Esophagus muscularis mucosa (tissue), 4 donors: Measurements from ENCODE around the gene MBTPS1. TPM values are rescaled to one million over a fixed set of nuclear protein-coding genes. Genes with fewer than 3 reads are reported as not detected.

Experiments used
- DNase-seq: peaks from one replicate; pipeline ENCODE4 v3.0.0-alpha.2; 2017; ENCODE audit errors: extremely low spot score
- H3K27ac ChIP-seq, 4 donors: fragments of 200-600 bp; sonication (generic); replicated peaks in 1 of 4; 1 replicate in 3 of 4; 2 replicates in 1 of 4; pipeline ENCODE4 v1.5.1; 2016 to 2019; ENCODE audit warnings: mild to moderate bottlenecking in 1 of 4
- H3K27me3 ChIP-seq, 4 donors: fragments of 200-600 bp; sonication (generic); one replicate each; pipeline versions ENCODE4 v1.5.1 to v1.6.0; 2016 to 2019
- H3K36me3 ChIP-seq, 4 donors: fragments of 200-600 bp; sonication (generic); one replicate each; pipeline ENCODE4 v1.5.1; 2016 to 2019
- H3K4me1 ChIP-seq, 4 donors: fragments of 200-600 bp; sonication (generic); one replicate each; pipeline ENCODE4 v1.5.1; 2016 to 2019
- H3K4me3 ChIP-seq, 4 donors: fragments of 200-600 bp; sonication (generic); 1 replicate in 2 of 4; 2 replicates in 2 of 4; pipeline ENCODE4 v1.5.1; 2016 to 2019; ENCODE audit warnings: mild to moderate bottlenecking in 4 of 4, moderate library complexity in 1 of 4
- H3K9me3 ChIP-seq, 4 donors: fragments of 200-600 bp; sonication (generic); 1 replicate in 3 of 4; 2 replicates in 1 of 4; pipeline ENCODE4 v1.5.1; 2016 to 2019
- CTCF ChIP-seq, 3 experiments: fragments of 200-600 bp in 2 of 3; fragments of 450-650 bp in 1 of 3; sonication (generic) in 2 of 3; IDR thresholded peaks; one replicate each; pipeline ENCODE4 v1.5.1; 2017 to 2019; ENCODE audit warnings: antibody characterized with exemption in 3 of 3, mild to moderate bottlenecking in 2 of 3, moderate library complexity in 1 of 3
- EP300 ChIP-seq: sonication (generic); formaldehyde crosslinking; IDR thresholded peaks from one replicate; pipeline ENCODE4 v1.6.1; 2017; ENCODE audit warnings: antibody characterized with exemption
- POLR2A ChIP-seq: fragments of 450-650 bp; IDR thresholded peaks from one replicate; pipeline ENCODE4 v1.6.1; 2017; ENCODE audit warnings: antibody characterized with exemption, moderate library complexity, mild to moderate bottlenecking, low read depth
- POLR2AphosphoS5 ChIP-seq, 2 donors: sonication (generic); formaldehyde crosslinking; IDR thresholded peaks; one replicate each; pipeline ENCODE4 v1.6.1; 2017; ENCODE audit warnings: antibody characterized with exemption in 2 of 2
- WGBS: methylation state at CpG from one replicate; pipeline ENCODE4 v1.1.5; 2018; 5-methylcytosine and 5-hydroxymethylcytosine counted together
- intact Hi-C: fragments of 100-400 bp; cut with DNase I; formaldehyde crosslinking; loops from one replicate; pipeline ENCODE4 v1.15.1; 2023
- total RNA-seq, 4 donors: library from RNA; depleted of rRNA; stranded (reverse); fragments of >200 nt; gene quantifications; one replicate each; pipeline versions ENCODE4 v1.1.0 to v1.2.1, GENCODE V29; 2016

MBTPS1 gene
- total RNA-seq, 4 donors from 2014 or later: 72.4 to 86.6 (median 82.6) TPM

- DNase-seq: no peak
- WGBS: 92% methylated on average over 12 of the region's 12 CpGs
- TF ChIP-seq CTCF (IDR thresholded peaks at IDR 0.05) (no peak), EP300 (no peak), POLR2AphosphoS5 (IDR thresholded peaks at IDR 0.05) (no peak), POLR2A (no peak)
- Histone ChIP-seq H3K9me3 (peaks cover 0 to 16% (median 11%) of the 10 kb centered on the region in 4 donors), H3K4me3 (no peak overlapping the region), H3K4me1 (peaks cover 0 to 4% (median 0%) of the 10 kb centered on the region in 4 donors), H3K36me3 (no peaks in the 10 kb centered on the region), H3K27ac (no peak overlapping the region), H3K27me3 (peaks cover 0 to 26% (median 0%) of the 10 kb centered on the region in 4 donors)
- intact Hi-C loops: no loop called here
These were observed 77.0 kb downstream of the MBTPS1 start for GRCh38 chr16:84039696-84040095.

GRCh38 chr16:84038469-84038868 is 78.3 kb downstream of the MBTPS1 start:
- peaks cover 0 to 16% (median 11%) of the 10 kb centered on the region in 4 donors for H3K9me3 ChIP-seq
- H3K36me3 ChIP-seq: no peaks in the 10 kb centered on the region
- WGBS: 92% methylated on average over 12 of the region's 12 CpGs
- no peak overlapping the region for H3K4me3 ChIP-seq
- DNase-seq: no peak
- TF ChIP-seq CTCF (IDR thresholded peaks at IDR 0.05) (no peak), POLR2AphosphoS5 (IDR thresholded peaks at IDR 0.05) (no peak), POLR2A (no peak), EP300 (no peak)
- intact Hi-C loops: no loop called here
- peaks cover 0 to 27% (median 0%) of the 10 kb centered on the region in 4 donors for H3K27me3 ChIP-seq
- no peak overlapping the region for H3K27ac ChIP-seq
- H3K4me1 ChIP-seq: peaks cover 0 to 3% (median 0%) of the 10 kb centered on the region in 4 donors

DNA sequence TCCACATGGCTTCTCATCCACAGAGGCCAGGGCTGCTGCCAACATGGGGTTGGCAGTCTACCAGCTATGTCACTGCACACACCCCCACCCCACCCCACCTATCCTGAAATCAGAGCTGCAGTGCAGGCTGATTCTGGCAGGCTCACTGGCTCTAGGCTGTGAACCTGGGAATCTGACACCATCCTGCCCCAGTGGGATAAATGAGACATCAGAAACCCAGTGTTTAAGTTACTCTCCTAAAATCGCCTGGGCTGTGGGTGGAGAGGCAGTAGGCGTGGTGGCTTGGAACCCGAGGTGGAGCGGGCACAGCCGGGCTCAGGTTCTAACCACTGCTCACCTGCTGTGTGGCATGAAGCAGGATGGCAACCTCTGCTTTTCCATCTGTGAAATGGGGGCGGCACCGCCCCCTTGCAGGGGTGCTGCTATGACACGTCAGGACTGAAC is 79.7 kb downstream of the MBTPS1 start:
- 90% methylated on average over 8 of the region's 8 CpGs for WGBS
- peaks cover 0 to 16% (median 11%) of the 10 kb centered on the region in 4 donors for H3K9me3 ChIP-seq
- TF ChIP-seq CTCF (IDR thresholded peaks at IDR 0.05) (no peak), EP300 (no peak), POLR2AphosphoS5 (IDR thresholded peaks at IDR 0.05) (no peak), POLR2A (no peak)
- no peaks in the 10 kb centered on the region for H3K4me1 ChIP-seq
- H3K36me3 ChIP-seq: no peaks in the 10 kb centered on the region
- H3K27me3 ChIP-seq: peaks cover 0 to 20% (median 0%) of the 10 kb centered on the region in 4 donors
- intact Hi-C loops: no loop called here
- DNase-seq: no peak
- H3K27ac ChIP-seq: no peak overlapping the region
- H3K4me3 ChIP-seq: no peak overlapping the region

DNA sequence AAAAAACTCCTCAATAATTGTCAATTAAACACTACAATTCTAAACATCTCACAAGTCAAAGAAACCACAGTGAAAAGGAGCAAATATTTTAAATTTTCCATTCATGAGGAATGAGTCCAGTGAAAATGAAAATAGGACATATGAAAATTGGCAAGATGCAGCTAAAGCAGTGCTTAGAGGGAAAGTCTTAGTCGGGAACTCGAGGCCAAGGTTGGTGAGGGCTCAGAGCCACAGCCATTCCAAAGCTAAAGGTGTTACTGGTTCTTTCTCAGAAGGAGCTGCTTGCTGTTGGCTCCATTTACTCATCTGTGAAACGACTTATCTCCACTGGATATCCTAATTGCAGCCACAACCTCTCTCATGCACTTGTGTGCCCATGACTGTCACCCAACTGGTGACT is 80.6 kb downstream of the MBTPS1 start:
- H3K4me1 ChIP-seq: no peaks in the 10 kb centered on the region
- no peak for DNase-seq
- WGBS: 79% methylated on average over 3 of the region's 3 CpGs
- intact Hi-C loops: no loop called here
- no peak overlapping the region for H3K4me3 ChIP-seq
- peaks cover 0 to 16% (median 11%) of the 10 kb centered on the region in 4 donors for H3K9me3 ChIP-seq
- TF ChIP-seq CTCF (IDR thresholded peaks at IDR 0.05) (no peak), POLR2AphosphoS5 (IDR thresholded peaks at IDR 0.05) (no peak), POLR2A (no peak), EP300 (no peak)
- peaks cover 0 to 20% (median 0%) of the 10 kb centered on the region in 4 donors for H3K27me3 ChIP-seq
- H3K36me3 ChIP-seq: no peaks in the 10 kb centered on the region
- no peak overlapping the region for H3K27ac ChIP-seq

DNA sequence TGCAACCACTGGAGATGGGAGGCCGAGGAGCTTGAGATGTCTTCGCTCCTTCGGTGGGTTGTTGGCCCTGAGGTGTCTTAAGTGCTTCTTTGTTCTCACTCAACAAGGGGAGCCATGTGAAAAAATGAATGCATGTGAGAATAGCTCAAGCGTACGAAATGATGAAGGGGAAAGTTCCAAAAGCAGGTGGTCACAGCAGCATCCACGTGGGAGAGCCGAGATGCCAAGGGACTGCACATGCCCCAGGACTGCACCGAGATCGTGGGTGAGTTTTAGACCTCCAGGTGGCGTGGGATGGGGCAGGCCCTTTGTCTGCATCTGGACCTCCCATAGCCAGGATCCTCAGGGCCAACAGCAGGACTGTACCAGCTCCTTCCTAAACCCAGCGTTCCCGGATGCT is 82.2 kb downstream of the MBTPS1 start:
- intact Hi-C loops: no loop called here

More for the DNA sequence above, 82.2 kb downstream of the MBTPS1 start:
- Histone ChIP-seq H3K4me3 (no peak overlapping the region), H3K27me3 (peaks cover 0 to 17% (median 0%) of the 10 kb centered on the region in 4 donors), H3K9me3 (peaks cover 0 to 16% (median 11%) of the 10 kb centered on the region in 4 donors), H3K36me3 (no peaks in the 10 kb centered on the region), H3K4me1 (no peaks in the 10 kb centered on the region), H3K27ac (no peak overlapping the region)
- TF ChIP-seq CTCF (IDR thresholded peaks at IDR 0.05): no peak
- TF ChIP-seq POLR2A: no peak
- TF ChIP-seq POLR2AphosphoS5 (IDR thresholded peaks at IDR 0.05): no peak
- no peak for TF ChIP-seq EP300
- WGBS: 92% methylated on average over 12 of the region's 12 CpGs
- DNase-seq: no peak
